Caco-2 (cell line): ENCODE data around the gene RTP2. TPM values are rescaled to one million over a fixed set of nuclear protein-coding genes. Genes with fewer than 3 reads are reported as not detected.

Experiments
- BruUV-seq: library from RNA; stranded (reverse); fragments of 400-500 nt; replicated peaks from 2 replicates; lab custom pipeline; 2021; lab: Mats Ljungman, UMichigan
- CTCF ChIA-PET: fragments of 300-600 bp; sonication (Branson Sonifier 250); formaldehyde crosslinking; loops from one replicate; lab custom pipeline; 2022; ENCODE audit warnings: antibody characterized with exemption; lab: Charles Lee
- POLR2A ChIA-PET: fragments of 300-600 bp; sonication (Branson Sonifier 250); formaldehyde crosslinking; loops from one replicate; lab custom pipeline; 2022; ENCODE audit warnings: antibody characterized with exemption; lab: Charles Lee
- DNase-seq, 2 experiments: peaks; one replicate each; pipeline versions ENCODE4 v3.0.0 to v3.0.0-alpha.2; 2020 to 2022
- H3K27me3 ChIP-seq: replicated peaks from 2 replicates; pipeline ENCODE4 v1.6.0; 2011; ENCODE audit warnings: low read length; ENCODE audit not compliant: control insufficient read depth, insufficient read depth
- H3K36me3 ChIP-seq: 2 replicates; pipeline ENCODE4 v1.5.1; 2011; ENCODE audit warnings: low read length; ENCODE audit not compliant: control insufficient read depth, insufficient read depth
- H3K4me1 ChIP-seq: fragments of 250-450 bp; sonication (Bioruptor Pico); 2 replicates; pipeline ENCODE4 v1.5.1; 2020; ENCODE audit warnings: mild to moderate bottlenecking
- H3K4me3 ChIP-seq: 2 replicates; pipeline ENCODE4 v1.5.1; 2011; ENCODE audit warnings: low read depth, mild to moderate bottlenecking, control low read depth, low read length
- H3K9me3 ChIP-seq: fragments of 250-450 bp; sonication (Bioruptor Pico); 2 replicates; pipeline ENCODE4 v1.5.1; 2020; ENCODE audit warnings: mild to moderate bottlenecking, moderate library complexity
- H3K27ac Mint-ChIP-seq: one replicate; pipeline ENCODE4 v1.8.0; 2022; ENCODE audit warnings: mixed read lengths; ENCODE audit not compliant: unreplicated experiment
- H3K27me3 Mint-ChIP-seq: one replicate; pipeline ENCODE4 v1.8.0; 2022; ENCODE audit warnings: mixed read lengths; ENCODE audit not compliant: insufficient read depth, unreplicated experiment
- H3K36me3 Mint-ChIP-seq: one replicate; pipeline ENCODE4 v1.8.0; 2022; ENCODE audit warnings: mild to moderate bottlenecking, mixed read lengths; ENCODE audit not compliant: insufficient read depth, unreplicated experiment
- H3K4me1 Mint-ChIP-seq: one replicate; pipeline ENCODE4 v1.8.0; 2022; ENCODE audit warnings: low read depth, mixed read lengths; ENCODE audit not compliant: unreplicated experiment
- H3K4me3 Mint-ChIP-seq: one replicate; pipeline ENCODE4 v1.8.0; 2022; ENCODE audit warnings: mild to moderate bottlenecking, moderate library complexity, mixed read lengths; ENCODE audit not compliant: unreplicated experiment
- H3K9me3 Mint-ChIP-seq: one replicate; pipeline ENCODE4 v1.8.0; 2022; ENCODE audit warnings: mixed read lengths; ENCODE audit not compliant: unreplicated experiment
- CTCF ChIP-seq, 2 experiments: fragments of 200-600 bp in 1 of 2; IDR thresholded peaks; 1 replicate in 1 of 2; 2 replicates in 1 of 2; pipeline versions ENCODE4 v1.5.1 to v1.8.0; 2011 to 2022; ENCODE audit warnings: antibody characterized with exemption in 1 of 2, control low read depth in 1 of 2, inconsistent platforms in 1 of 2, low read depth in 1 of 2, low read length in 1 of 2, mild to moderate bottlenecking in 1 of 2, moderate library complexity in 1 of 2; ENCODE audit not compliant: insufficient read depth in 1 of 2, severe bottlenecking in 1 of 2, unreplicated experiment in 1 of 2
- intact Hi-C: fragments of 100-400 bp; cut with micrococcal nuclease; formaldehyde crosslinking; loops from one replicate; pipeline ENCODE4 v1.10.0; 2022; ENCODE audit not compliant: unreplicated experiment
- total RNA-seq: library from RNA; stranded (reverse); gene quantifications from 2 replicates; pipeline ENCODE4 v1.2.3, GENCODE V29; 2022

The RTP2 gene
- total RNA-seq, 1 experiment from 2014 or later, result not detected

- DNase-seq, result peak; percentile 82 to 86
- Histone ChIP-seq H3K36me3 (no peaks in the 10 kb centered on the region), H3K27me3 (no peaks in the 10 kb centered on the region), H3K4me3 (no peak overlapping the region), H3K4me1 (peaks cover 5% of the 10 kb centered on the region), H3K9me3 (no peaks in the 10 kb centered on the region)
- Mint-ChIP-seq H3K4me3 (peak overlapping the region; percentile 33), H3K27ac (no peak overlapping the region), H3K9me3 (peaks cover 10% of the 10 kb centered on the region), H3K36me3 (no peaks in the 10 kb centered on the region), H3K4me1 (peaks cover 14% of the 10 kb centered on the region), H3K27me3 (peaks cover 9% of the 10 kb centered on the region)
- peak; percentile 88 to 91 for TF ChIP-seq CTCF (IDR thresholded peaks at IDR 0.05; ENCODE audit: insufficient read depth in 1 of 2, low read depth in 1 of 2, low read length in 1 of 2, severe bottlenecking in 1 of 2, unreplicated experiment in 1 of 2)
- no TSS peak for BruUV-seq
- CTCF ChIA-PET, result interaction anchor here (0.6 to 2.5 kb wide), 33 partner anchors 11 to 1655 kb away, joined by 3 to 107 read pairs (median 4); partner anchors contain the start of gene RTP2
- intact Hi-C loops, result loop anchor here (1.0 kb wide), 5 partner anchors 34 to 460 kb away; no protein-coding TSS in a partner anchor
- POLR2A ChIA-PET, result interaction anchor here (0.6 kb wide), 1 partner anchor 95 kb away, joined by 4 read pairs; no protein-coding TSS in a partner anchor
Measured at GRCh38 chr3:187679638-187680396, 22.5 kb downstream of the RTP2 start.

GRCh38 chr3:187678726-187679268 lies 23.6 kb downstream of the RTP2 start:
- no peaks in the 10 kb centered on the region for H3K27me3 ChIP-seq
- DNase-seq, result peak; percentile 59 to 70
- Mint-ChIP-seq H3K4me1 (peaks cover 14% of the 10 kb centered on the region), H3K9me3 (peaks cover 10% of the 10 kb centered on the region), H3K4me3 (no peak overlapping the region), H3K27me3 (peaks cover 12% of the 10 kb centered on the region), H3K27ac (no peak overlapping the region), H3K36me3 (no peaks in the 10 kb centered on the region)
- peaks cover 5% of the 10 kb centered on the region for H3K4me1 ChIP-seq
- BruUV-seq, result no TSS peak
- no peak overlapping the region for H3K4me3 ChIP-seq
- intact Hi-C loops, result loop anchor here (1.0 kb wide), 5 partner anchors 36 to 458 kb away; no protein-coding TSS in a partner anchor
- CTCF ChIA-PET, result interaction anchor here (0.7 to 2.5 kb wide), 18 partner anchors 11 to 830 kb away, joined by 3 to 107 read pairs (median 5); no protein-coding TSS in a partner anchor
- H3K36me3 ChIP-seq, result no peaks in the 10 kb centered on the region
- TF ChIP-seq CTCF (IDR thresholded peaks at IDR 0.05; ENCODE audit: insufficient read depth in 1 of 2, low read depth in 1 of 2, low read length in 1 of 2, severe bottlenecking in 1 of 2, unreplicated experiment in 1 of 2), result peak; percentile 56 to 66
- H3K9me3 ChIP-seq, result no peaks in the 10 kb centered on the region
- POLR2A ChIA-PET, result no interaction called here

DNA sequence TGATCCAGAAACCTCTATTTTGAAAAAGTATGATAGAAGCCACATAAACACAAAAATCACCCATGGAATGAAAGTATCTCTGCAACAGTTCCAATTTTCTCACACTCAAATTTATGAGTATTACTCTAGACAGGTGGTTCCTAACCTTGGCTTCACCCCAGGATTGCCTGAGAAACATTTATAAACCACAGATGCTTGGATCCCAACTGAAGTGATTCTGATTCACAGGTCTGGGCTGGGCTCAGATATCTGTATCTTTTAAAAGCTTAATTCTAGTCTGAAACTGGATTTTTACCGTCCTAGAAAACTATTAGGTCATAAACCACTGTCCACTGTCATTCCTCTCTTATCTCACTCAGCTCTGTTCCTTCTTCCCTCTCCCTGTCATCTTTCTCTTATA lies 24.8 kb downstream of the RTP2 start:
- H3K9me3 Mint-ChIP-seq, result no peaks in the 10 kb centered on the region
- peaks cover 14% of the 10 kb centered on the region for H3K4me1 Mint-ChIP-seq
- H3K4me1 ChIP-seq, result peaks cover 5% of the 10 kb centered on the region
- TF ChIP-seq CTCF (IDR thresholded peaks at IDR 0.05; ENCODE audit: insufficient read depth in 1 of 2, low read depth in 1 of 2, low read length in 1 of 2, severe bottlenecking in 1 of 2, unreplicated experiment in 1 of 2), result no peak
- peaks cover 6% of the 10 kb centered on the region for H3K27me3 Mint-ChIP-seq
- no TSS peak for BruUV-seq
- no peak overlapping the region for H3K27ac Mint-ChIP-seq
- intact Hi-C loops, result no loop called here
- H3K36me3 Mint-ChIP-seq, result no peaks in the 10 kb centered on the region
- POLR2A ChIA-PET, result no interaction called here
- no peaks in the 10 kb centered on the region for H3K36me3 ChIP-seq
- H3K27me3 ChIP-seq, result no peaks in the 10 kb centered on the region
- DNase-seq, result no peak
- CTCF ChIA-PET, result interaction anchor here (0.7 to 2.5 kb wide), 5 partner anchors 8 to 628 kb away, joined by 3 to 36 read pairs (median 3); no protein-coding TSS in a partner anchor
- H3K4me3 Mint-ChIP-seq, result no peak overlapping the region
- no peaks in the 10 kb centered on the region for H3K9me3 ChIP-seq
- no peak overlapping the region for H3K4me3 ChIP-seq
